NCI-H526 treated with DMSO at 0.1 percent for 48 hours (cell line): ENCODE results near the gene OCEL1.

Source experiments
- DNase-seq: peaks from one replicate; lab custom pipeline; 2025; lab: John Stamatoyannopoulos, UW

The OCEL1 gene

GRCh38 chr19:17240826-17241399, 14.9 kb downstream of the OCEL1 start:
- no peak for DNase-seq

DNA sequence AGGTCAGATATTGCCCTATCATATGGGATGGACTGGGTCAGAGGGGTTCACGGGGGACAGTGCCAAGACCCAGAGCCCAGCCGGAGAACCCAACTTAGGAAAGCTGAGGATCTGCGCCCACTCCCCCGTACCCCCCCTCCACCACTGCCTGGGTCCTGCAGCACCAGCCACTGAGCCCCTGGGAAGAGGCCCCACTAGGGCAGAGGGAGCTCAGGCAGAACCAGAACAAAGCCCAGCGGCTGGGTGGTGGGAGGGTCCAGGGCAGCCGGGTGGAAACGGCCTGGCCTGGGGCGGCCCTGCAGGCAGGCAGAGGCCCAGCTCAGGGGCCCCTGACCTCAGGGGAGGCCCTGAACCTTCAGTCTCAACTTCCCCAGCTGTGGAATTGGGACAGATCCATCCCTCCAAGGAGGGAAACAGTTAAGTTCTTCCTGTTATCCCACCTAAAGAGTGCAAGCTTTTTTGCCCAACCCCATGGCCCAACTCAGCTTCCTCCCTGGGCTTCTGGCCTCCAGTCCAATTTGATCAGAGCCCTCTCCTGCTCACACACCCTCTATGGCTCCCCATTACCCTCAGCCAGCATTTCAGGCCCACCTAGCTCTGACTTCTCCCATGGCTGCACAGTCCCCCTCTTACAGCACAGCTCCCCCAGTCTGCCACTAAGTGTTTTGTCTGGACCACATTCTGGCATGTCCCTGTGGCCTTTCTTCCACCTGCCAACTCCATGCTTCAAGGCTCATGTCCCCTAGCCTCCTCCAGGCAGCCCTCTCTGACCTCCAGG, 16.6 kb downstream of the OCEL1 start:
- DNase-seq = no peak

DNA sequence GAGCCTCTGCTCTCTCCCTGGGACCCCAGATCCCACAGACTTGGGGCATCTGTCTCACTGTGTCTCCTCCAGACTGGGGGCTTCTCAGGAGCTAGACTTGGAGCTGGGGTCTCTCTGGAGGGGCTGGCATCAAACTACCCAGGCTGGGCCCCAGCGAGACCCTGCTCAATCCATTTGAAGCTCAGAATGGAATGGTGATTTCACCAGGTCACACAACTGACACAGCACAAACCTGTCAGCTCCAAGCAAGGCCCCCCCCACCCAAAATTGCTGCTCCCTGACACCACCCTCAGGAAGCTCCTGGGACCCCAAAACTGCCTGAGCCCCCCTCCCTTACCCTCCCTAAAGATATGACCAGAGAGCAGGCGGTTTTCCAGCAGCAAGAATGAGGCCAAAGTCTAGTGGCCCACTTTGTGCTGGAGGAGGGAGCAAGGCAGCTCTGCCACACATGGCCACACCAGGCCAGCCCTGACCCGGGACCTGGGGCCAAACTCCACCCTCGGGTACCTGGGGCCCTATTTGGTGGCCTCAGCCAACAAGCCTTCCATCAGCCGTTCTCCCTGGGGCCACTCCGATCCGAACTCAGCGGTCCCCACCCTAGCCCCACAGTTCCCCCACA, 17.3 kb downstream of the OCEL1 start:
- no peak for DNase-seq

DNA sequence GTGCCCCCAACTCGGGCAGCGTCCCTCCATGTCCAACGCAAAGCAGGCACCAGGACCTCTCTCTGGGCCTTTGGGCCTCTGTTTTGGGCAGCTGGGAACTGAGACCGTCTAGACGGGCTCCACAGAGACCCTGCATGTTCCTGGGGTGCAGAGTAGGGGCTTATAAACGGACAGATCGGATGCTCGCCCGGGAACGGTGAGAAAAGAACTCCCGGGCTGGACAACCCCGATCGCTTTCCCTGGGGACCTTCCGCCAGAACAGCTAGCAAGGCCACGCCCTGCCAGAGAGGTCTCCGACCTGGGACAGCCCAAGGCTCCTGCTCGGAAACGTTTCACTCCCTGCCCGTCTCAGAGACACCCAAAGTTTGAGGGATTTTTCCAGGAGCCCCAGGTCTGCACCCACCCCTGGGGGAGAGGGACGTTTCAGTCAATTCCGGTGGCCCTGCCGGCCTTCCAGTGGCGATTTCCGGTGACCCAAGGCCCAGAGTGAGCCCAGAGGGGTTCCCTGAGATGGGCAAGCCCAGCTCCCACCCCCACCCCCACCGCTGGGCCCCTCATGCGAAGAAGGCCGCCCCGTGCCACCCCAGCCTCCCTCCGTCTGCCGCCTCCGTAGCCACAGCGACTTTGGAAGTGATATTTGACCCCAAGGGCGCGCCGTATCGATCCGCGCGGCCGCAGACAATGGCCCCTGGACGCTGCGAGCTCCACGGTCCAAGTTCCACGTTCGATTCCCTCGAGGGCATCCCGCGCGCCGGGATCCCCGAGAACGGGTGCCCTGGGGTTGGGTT, 18.0 kb downstream of the OCEL1 start:
- no peak for DNase-seq

DNA sequence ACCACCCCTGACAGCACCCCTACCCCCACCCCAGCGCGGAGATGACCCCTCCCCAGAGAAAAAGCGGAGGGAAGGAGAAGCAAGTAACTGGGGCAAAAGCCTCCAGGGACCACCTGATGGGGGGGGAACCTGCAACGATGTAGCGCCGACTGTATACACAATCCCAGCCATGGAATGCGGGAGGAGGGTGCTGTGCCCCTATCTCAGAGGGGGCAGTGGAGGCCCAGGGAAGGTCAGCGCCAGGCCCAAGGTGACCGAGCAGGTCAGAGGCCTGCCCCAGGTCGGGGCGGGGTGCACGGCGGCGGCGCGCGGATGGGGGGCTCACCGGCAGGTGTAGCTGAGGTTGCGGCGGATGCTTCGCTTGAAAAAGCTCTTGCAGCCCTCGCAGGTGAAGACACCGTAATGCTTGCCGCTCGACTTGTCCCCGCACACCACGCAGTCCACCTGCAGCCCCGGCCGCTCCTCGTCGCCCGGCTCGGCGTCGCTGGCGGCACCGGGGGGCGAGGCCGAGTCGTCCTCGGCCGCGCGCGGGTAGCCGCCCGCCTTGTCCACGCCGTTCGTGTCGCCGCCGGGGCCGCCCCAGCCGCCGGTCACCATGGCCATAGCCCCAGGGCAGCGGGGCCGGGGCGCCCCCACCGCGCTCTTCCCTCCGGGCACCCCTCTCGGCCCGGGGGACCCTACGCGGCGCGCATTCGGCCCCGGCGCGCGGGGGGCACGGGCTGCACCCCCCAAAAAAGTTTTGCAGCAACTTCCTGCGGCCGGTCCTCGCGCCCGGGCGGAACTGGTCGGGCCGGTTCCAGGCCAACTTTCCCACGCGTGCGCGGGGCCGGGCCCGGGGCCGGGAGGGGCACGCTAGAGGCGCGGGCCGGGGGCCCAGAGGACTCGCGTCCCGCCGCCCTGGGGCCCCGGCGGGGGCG, 18.9 kb downstream of the OCEL1 start:
- DNase-seq = no peak

DNA sequence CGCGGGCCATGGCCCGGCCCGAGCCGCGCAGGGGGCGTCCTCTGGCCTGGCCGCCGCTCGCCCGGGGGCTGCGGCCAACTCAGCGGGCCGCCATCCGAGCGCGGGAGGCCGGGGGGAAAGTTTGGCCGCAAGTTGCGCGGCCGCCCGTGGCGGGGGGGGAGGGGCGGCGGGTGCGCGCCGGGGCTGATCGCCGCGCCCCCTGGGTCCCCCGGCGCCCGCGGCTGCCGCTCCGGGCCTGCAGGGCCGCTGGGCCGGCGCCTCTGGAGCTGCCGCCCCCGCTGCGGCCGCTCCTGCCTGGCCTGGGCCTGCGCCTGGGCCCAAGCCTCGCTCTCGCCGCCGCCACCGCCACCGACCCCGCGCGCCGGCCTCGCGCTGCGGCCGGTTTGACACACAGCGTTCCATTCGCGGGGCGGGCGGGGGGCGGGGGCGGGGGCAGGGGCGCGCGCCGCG, 19.5 kb downstream of the OCEL1 start, which contains the start of gene NR2F6:
Gene NR2F6 (minus strand): TSS at position 385 of the 450 bp plus-strand sequence. CDS start 699 bp downstream, outside the sequence.
- DNase-seq = no peak

- DNase-seq = no peak
Observed at GRCh38 chr19:17246681-17247425, 20.8 kb downstream of the OCEL1 start.

GRCh38 chr19:17248011-17248776, 22.2 kb downstream of the OCEL1 start:
- no peak for DNase-seq

DNA sequence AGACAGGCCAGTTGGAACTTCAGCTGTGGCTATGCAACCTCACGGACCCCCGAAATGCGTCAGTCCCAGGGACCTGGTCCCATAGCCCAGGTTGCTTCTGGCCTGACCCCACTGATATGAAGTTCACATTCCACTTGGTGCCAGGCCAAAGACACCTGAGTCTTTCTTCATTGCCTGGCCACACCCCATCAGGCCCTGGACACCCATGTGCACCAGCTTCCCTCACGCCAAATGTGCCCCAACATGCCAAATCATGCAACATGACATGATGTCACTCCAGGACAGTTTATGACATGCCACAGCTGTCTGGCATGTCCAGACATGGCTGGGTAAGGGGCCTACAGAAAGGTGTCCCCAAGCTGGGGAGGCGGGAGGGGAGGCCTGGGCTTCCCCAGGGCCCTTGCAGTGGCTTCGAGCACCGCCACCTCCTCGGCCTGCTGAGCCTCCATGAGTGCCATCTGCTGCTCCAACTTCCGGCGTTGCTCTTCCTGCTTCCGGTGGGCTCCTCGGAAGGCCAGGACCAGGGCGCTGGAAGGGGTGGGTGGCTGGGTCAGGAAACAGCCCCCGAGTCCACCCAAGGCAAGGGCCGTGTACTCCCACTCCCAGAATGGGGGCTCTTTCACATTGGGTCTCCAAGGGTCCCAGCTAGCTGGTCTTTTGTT, 24.0 kb downstream of the OCEL1 start:
- DNase-seq = no peak

DNA sequence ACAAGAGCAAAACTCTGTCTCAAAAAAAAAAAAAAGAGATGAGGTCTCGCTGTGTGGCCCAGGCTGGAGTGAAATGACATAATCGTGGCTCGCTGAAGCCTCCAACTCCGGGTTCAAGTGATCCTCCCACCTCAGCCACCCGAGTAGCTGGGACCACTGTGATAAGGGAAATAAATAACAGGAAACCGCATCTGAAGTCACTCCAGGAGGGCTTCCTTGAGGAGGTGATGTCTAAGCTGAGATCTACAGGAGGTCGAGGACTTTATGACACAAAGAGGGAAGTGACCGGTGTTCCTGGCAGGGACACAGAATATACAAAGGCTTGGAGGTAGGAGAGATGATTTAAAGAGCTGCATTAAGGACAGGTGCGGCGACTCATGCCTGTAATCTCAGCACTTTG, 28.6 kb downstream of the OCEL1 start:
- no peak for DNase-seq

GRCh38 chr19:17255150-17255621, 29.2 kb downstream of the OCEL1 start:
- DNase-seq = no peak

DNA sequence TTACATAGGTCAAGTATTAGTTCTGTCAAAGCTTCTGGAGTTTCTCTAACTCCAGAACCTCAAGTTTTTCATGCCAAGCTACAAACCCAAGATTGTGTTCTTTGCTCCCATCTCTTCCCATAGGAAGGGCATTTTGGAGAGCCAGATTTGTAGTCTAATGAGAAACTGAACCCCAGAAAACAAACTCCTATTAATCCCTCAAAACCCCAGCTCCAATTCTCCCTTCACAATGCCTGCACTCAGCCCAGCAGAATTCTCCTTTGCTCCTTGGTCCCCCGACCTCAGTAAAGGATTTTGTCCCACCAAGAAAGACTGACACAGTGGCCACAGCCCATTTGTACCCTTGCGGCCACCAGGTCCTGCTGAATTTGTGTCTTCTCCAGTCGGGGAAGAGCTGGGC, 30.1 kb downstream of the OCEL1 start:
- no peak for DNase-seq

DNA sequence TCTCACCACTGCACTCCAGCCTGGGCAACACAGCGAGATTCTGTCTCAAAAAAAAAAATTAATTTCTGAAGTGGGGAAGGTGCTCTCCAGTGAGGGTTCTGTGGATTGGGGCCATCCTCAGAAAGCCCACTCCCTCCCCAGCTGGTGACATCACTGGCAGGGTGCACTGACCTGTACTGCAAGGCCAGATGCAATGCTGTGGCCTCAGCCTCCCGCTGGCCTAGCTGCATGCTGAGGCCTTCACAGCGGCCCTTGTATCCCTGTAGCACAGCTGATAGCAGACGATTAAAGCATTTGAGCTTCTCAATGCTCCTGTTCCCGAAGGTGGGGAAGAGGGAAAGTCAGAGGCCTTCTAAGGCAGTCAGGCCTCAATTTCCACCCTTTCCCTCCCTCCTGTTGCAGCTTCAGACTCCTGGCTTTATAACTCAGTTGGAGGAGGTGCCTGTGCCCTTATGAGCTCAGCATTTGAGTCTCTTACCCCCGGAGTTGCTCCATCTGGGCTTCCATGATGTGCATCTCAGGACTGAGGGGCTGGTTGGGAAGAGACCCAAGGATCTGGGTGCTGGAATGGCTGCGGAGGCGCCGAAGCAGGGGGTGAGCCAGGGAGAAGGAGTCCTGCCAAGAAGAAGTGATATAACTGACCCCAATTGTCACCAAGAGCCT, 33.2 kb downstream of the OCEL1 start:
- no peak for DNase-seq

DNA sequence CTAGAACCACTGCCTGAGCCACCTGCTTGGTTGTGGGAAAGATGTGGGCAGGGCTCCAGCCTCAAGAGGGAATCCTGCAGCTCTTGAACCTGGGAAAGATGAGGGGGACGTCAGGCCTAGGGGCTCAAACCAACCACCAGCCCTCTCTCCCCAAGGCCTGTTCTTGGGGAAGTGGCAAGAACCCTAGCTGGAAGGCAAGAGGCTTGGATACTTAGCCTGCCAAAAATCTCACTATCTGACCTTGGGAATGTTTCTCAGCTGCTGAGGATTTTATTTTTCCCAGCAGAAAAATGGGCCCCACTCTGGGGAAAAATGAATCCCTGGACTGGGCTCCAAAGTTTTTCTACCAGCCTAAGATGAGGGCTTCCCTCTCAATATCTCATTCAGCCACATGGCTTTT, 33.9 kb downstream of the OCEL1 start:
- DNase-seq = no peak

- DNase-seq = peak; percentile 34
Observed at GRCh38 chr19:17260842-17261325, 34.9 kb downstream of the OCEL1 start.

GRCh38 chr19:17262557-17262956, 36.5 kb downstream of the OCEL1 start:
- no peak for DNase-seq

DNA sequence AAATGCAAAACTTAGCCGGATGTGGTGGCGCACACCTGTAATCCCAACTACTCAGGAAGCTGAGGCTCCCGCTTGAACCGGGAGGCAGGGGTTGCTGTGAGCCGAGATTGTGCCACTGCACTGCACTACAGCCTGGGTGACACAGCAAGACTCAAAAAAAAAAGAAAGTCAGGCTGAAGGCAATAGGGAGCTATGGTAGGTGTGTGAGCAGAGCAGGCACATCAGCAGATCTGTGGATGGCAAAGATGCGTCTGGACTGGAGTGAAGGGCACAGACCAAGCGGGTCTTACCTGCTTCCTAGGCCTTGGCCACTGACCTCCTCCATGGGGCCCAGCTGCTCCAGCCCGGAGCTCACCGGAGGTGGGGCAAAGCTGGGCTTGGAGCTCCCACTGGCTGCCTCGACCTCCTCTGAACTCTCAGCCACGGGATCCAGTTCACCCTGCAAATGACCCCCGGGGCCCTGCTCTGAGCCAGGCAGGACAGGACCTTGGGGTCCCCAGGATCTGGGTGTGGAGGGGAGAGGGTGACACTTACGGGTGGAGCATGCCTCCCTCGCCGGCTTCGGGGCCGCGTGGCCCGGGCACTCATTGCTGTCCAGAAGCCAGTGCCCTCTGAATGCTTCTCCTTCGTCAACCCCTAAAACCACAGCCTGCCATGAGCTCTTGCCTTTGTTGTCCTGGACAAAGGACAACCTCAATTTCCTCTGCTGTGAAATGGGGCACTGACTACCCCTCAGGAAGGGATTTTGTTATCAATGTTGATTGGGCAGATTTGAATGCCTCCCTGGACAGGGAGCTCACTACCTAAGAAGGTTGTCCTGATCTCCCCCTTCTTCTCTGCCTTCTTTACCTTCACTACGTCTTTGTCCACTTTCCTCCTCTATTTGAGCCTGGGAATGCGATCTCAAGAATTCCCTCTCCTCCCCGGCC, 38.0 kb downstream of the OCEL1 start:
- no peak for DNase-seq
